NCI-H128 (cell line): ENCODE measurements around the gene HCN3.
"Not testable (repeated sequence)": the region's sequence is repeated elsewhere in the genome, so short reads cannot be mapped to it uniquely, and the experiment has no call there.

ENCODE experiments used
- DNase-seq: peaks from one replicate; lab custom pipeline; 2025; ENCODE audit not compliant: unreplicated experiment; lab: John Stamatoyannopoulos, UW

The HCN3 gene

DNA sequence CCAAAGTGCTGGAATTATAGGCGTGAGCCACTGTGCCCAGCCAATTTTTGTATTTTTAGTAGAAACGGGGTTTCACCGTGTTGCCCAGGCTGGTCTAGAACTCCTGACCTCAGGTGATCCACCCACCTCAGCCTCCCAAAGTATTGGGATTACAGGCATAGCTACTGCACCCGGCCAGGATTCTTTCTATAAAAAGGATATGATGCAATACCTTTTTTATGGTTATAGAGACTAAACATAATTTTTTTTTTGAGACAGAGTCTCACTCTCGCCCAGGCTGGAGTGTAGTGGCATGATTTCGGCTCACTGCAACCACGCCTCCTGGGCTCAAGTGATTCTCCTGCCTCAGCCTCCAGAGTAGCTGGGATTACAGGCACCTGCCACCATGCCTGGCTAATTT, 51.6 kb downstream of the HCN3 start:
- DNase-seq: not testable (repeated sequence)

DNA sequence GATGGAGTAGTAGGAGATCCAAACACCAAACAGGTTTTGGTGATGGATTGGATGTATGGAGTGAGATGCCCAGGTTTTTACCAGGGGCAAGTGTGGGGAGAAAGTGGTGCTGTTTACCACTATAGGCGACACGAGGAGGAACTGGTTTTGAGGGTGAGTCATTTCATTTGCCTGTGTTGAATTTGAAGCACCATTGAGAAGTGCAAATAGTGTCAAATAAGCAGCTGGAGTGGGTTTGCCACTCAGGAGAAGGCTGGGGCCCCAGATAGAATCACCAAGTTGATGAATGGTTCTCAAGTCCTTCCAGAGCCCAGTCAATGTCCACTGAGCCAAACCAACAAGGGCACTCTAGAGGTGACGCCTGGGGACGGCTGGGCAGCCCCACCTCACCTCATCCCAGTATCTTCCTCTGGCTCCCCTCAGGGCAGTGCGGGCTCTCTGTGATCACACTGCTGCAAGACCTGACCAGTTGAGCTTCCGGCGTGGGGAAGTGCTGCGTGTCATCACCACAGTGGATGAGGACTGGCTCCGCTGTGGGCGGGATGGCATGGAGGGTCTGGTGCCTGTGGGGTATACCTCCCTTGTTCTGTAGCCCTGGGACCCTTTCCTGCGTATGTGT, 52.8 kb downstream of the HCN3 start:
- no peak for DNase-seq

DNA sequence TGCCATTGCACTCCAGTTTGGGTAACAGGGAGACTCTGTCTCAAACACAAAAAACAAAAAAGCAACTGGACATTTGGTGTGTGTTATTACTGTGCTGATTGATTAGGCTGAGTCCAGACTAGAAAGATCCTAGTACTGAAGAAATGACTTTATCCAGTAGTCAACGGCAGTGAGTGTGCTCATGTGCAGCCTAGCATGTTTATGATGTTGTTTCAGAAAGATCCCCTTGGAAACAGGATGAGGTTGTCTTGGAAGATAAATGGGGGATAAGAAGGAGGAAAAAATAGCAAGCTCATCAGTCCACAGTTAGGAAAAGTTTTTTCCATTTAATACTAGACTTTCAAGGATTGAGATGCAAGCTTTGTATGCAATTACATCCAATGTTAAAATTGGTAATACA, 57.7 kb downstream of the HCN3 start:
- no peak for DNase-seq
